Sigmoid colon (tissue), 7 donors: ENCODE measurements around the gene EIF4EBP2. TPM values are rescaled to one million over a fixed set of nuclear protein-coding genes. Genes with fewer than 3 reads are reported as not detected.
A peak's percentile ranks its signal among the peaks of the same experiment; 100 is the strongest.

ENCODE experiments used
- DNase-seq: peaks from one replicate; pipeline ENCODE4 v3.0.0-alpha.2; 2019
- H3K27ac ChIP-seq, 4 donors: fragments of 200-600 bp; sonication (generic); one replicate each; pipeline ENCODE4 v1.5.1; 2016 to 2019; ENCODE audit warnings: mild to moderate bottlenecking in 1 of 4
- H3K27me3 ChIP-seq, 3 donors: fragments of 200-600 bp; sonication (generic); one replicate each; pipeline ENCODE4 v1.5.1; 2019; ENCODE audit warnings: mild to moderate bottlenecking in 1 of 3
- H3K36me3 ChIP-seq, 4 donors: fragments of 200-600 bp; sonication (generic); one replicate each; pipeline ENCODE4 v1.5.1; 2016 to 2019
- H3K4me1 ChIP-seq, 4 donors: fragments of 200-600 bp; sonication (generic); one replicate each; pipeline ENCODE4 v1.5.1; 2017 to 2019
- H3K4me3 ChIP-seq, 4 donors: fragments of 200-600 bp; sonication (generic); one replicate each; pipeline ENCODE4 v1.5.1; 2017 to 2019; ENCODE audit warnings: mild to moderate bottlenecking in 2 of 4, moderate library complexity in 1 of 4
- H3K9me3 ChIP-seq, 4 donors: fragments of 200-600 bp in 3 of 4; sonication (generic) in 3 of 4; one replicate each; pipeline versions ENCODE4 v1.5.1 to v1.6.1; 2013 to 2019
- CTCF ChIP-seq, 4 experiments: fragments of 450-650 bp in 3 of 4; fragments of 200-600 bp in 1 of 4; IDR thresholded peaks; one replicate each; pipeline ENCODE4 v1.5.1; 2016 to 2019; ENCODE audit warnings: antibody characterized with exemption in 4 of 4, mild to moderate bottlenecking in 3 of 4, moderate library complexity in 2 of 4
- EP300 ChIP-seq, 4 donors: sonication (generic); formaldehyde crosslinking; IDR thresholded peaks; one replicate each; pipeline ENCODE4 v1.6.1; 2017; ENCODE audit warnings: antibody characterized with exemption in 4 of 4
- POLR2A ChIP-seq, 2 donors: fragments of 450-650 bp; IDR thresholded peaks; one replicate each; pipeline ENCODE4 v1.6.1; 2016; ENCODE audit warnings: antibody characterized with exemption in 2 of 2, mild to moderate bottlenecking in 2 of 2, moderate library complexity in 2 of 2
- POLR2AphosphoS5 ChIP-seq, 4 donors: sonication (generic); formaldehyde crosslinking; IDR thresholded peaks; one replicate each; pipeline ENCODE4 v1.6.1; 2017; ENCODE audit warnings: antibody characterized with exemption in 4 of 4
- WGBS, 2 donors: extraction: QIAGEN DNeasy Blood & Tissue Kit; methylation state at CpG; one replicate each; pipeline ENCODE4 v1.1.7; 2013; 5-methylcytosine and 5-hydroxymethylcytosine counted together
- intact Hi-C: fragments of 100-400 bp; cut with DNase I; formaldehyde crosslinking; loops from one replicate; pipeline ENCODE4 v1.15.1; 2023
- polyA plus RNA-seq, 3 donors: library from polyadenylated mRNA; stranded (reverse); fragments of 200-250 nt; gene quantifications; one replicate each; pipeline ENCODE4 v1.2.3, GENCODE V29; 2013
- total RNA-seq, 4 donors: library from RNA; depleted of rRNA; stranded (reverse); fragments of >200 nt; gene quantifications; one replicate each; pipeline ENCODE4 v1.1.0, GENCODE V29; 2016
- donor health status: healthy with polysubstance abuse.
- donor health status: Bipolar disorder and iron deficiency.
- donor health status: healthy.

Gene EIF4EBP2
- total and polyA plus RNA-seq, 7 donors: 34.7 to 102 (median 73.1) TPM

GRCh38 chr10:70363292-70363691 is 40.7 kb upstream of the EIF4EBP2 start:
- H3K27ac ChIP-seq: peak overlapping the region; percentile 85 to 92 (median 88)
- H3K36me3 ChIP-seq: no peaks in the 10 kb centered on the region
- H3K4me1 ChIP-seq: peaks cover 0 to 34% (median 26%) of the 10 kb centered on the region in 4 donors
- intact Hi-C loops: loop anchor here (5.0 to 10.0 kb wide), 2 partner anchors 94 to 218 kb away; partner anchors contain the start of gene TYSND1
- no peaks in the 10 kb centered on the region for H3K9me3 ChIP-seq
- no peak overlapping the region for H3K4me3 ChIP-seq
- DNase-seq: no peak
- TF ChIP-seq CTCF (IDR thresholded peaks at IDR 0.05) (no peak), POLR2A (IDR thresholded peaks at IDR 0.05) (no peak), EP300 (IDR thresholded peaks at IDR 0.05) (no peak), POLR2AphosphoS5 (IDR thresholded peaks at IDR 0.05) (no peak)
- 47 to 78% methylated on average over 1 of the region's 1 CpG for WGBS, 2 donors
- no peaks in the 10 kb centered on the region for H3K27me3 ChIP-seq

- 28 to 53% methylated on average over 15 of the region's 15 CpGs for WGBS, 2 donors
- Histone ChIP-seq H3K4me1 (peaks cover 0 to 34% (median 26%) of the 10 kb centered on the region in 4 donors), H3K9me3 (no peaks in the 10 kb centered on the region), H3K4me3 (peak overlapping the region; percentile 6 to 20 (median 8)), H3K27ac (peak overlapping the region; percentile 85 to 92 (median 88)), H3K36me3 (no peaks in the 10 kb centered on the region), H3K27me3 (no peaks in the 10 kb centered on the region)
- TF ChIP-seq POLR2A (IDR thresholded peaks at IDR 0.05) (no peak), CTCF (IDR thresholded peaks at IDR 0.05) (peak; percentile 87 to 97 (median 93)), EP300 (IDR thresholded peaks at IDR 0.05) (no peak), POLR2AphosphoS5 (IDR thresholded peaks at IDR 0.05) (peak; percentile 27 to 70 (median 66))
- peak; percentile 98 for DNase-seq
- intact Hi-C loops: loop anchor here (1.0 to 10.0 kb wide), 5 partner anchors 41 to 219 kb away; partner anchors contain the start of genes EIF4EBP2, PPA1 and TYSND1
Observed at GRCh38 chr10:70363971-70364771, 39.8 kb upstream of the EIF4EBP2 start.

DNA sequence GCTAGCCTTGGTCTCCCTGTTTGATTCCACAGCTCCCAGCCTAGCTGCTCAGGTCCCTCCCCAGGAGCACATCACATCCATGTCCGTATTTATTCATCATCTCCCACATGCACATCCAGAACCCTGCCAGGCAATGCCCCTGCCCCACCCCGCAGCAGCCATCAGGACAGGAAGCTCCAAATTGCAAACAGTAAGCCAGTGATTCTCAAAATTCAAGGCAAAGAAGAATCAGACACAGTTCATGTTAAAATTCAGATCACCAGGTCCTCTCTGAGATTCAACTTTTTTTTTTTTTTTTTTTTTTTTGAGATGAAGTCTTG is 39.2 kb upstream of the EIF4EBP2 start:
- intact Hi-C loops: loop anchor here (1.0 to 10.0 kb wide), 5 partner anchors 40 to 220 kb away; partner anchors contain the start of genes EIF4EBP2, PPA1 and TYSND1
- Histone ChIP-seq H3K27ac (peak overlapping the region in 3 of 4 donors; percentile 85 to 92 (median 88)), H3K4me1 (peaks cover 0 to 34% (median 26%) of the 10 kb centered on the region in 4 donors), H3K9me3 (no peaks in the 10 kb centered on the region), H3K4me3 (peak overlapping the region in 1 of 4 donors; percentile 8), H3K36me3 (no peaks in the 10 kb centered on the region), H3K27me3 (no peaks in the 10 kb centered on the region)
- TF ChIP-seq EP300 (IDR thresholded peaks at IDR 0.05): no peak
- peak in 2 of 4 experiments; percentile 11 to 15 for TF ChIP-seq CTCF (IDR thresholded peaks at IDR 0.05)
- WGBS, 2 donors: 40 to 47% methylated on average over 2 of the region's 2 CpGs
- no peak for DNase-seq

DNA sequence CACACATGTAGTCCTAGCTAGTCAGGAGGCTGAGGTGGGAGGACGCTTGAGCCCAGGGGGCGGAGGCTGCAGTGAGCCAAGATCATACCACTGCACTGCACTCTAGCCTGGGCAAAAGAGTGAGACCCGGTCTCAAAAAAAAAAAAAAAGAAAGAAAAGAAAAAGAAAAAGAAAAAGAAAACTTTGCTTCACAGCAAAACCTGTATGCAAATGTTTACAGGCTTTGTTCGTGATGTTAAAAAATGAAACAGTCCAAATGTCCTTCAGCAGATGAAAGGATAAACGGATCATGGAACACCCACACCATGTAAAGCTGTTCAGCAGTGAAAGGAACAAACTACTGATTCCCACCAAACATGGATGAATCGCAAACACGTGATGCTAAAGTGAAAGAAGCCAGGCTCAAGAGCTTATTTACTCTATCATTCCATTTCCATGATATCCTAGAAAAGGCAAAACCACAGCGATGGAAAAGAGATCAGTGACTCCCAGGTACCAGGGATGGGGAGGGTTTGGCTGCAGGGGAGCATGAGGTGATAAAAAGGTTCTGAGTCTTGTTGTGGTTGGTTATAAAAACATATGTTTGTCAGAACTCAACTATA is 36.6 kb upstream of the EIF4EBP2 start:
- Histone ChIP-seq H3K4me1 (peaks cover 0 to 34% (median 26%) of the 10 kb centered on the region in 4 donors), H3K4me3 (peak overlapping the region in 3 of 4 donors; percentile 11 to 27 (median 14)), H3K36me3 (no peaks in the 10 kb centered on the region), H3K9me3 (no peaks in the 10 kb centered on the region), H3K27ac (peak overlapping the region; percentile 15 to 92 (median 75)), H3K27me3 (no peaks in the 10 kb centered on the region)
- intact Hi-C loops: loop anchor here (10.0 kb wide), 1 partner anchor 222 kb away; the partner anchor contains the start of gene TYSND1
- 83 to 89% methylated on average over 8 of the region's 8 CpGs for WGBS, 2 donors
- peak; percentile 46 for DNase-seq
- peak in 2 of 4 donors; percentile 56 to 60 for TF ChIP-seq EP300 (IDR thresholded peaks at IDR 0.05)
- TF ChIP-seq POLR2AphosphoS5 (IDR thresholded peaks at IDR 0.05): peak in 3 of 4 donors; percentile 78 to 84 (median 84)
- TF ChIP-seq POLR2A (IDR thresholded peaks at IDR 0.05): no peak
- TF ChIP-seq CTCF (IDR thresholded peaks at IDR 0.05): no peak
